ENCODE data around the gene HEY2. TPM values are rescaled to one million over a fixed set of nuclear protein-coding genes. Genes with fewer than 3 reads are reported as not detected.
A peak's percentile ranks its signal among the peaks of the same experiment; 100 is the strongest.

HEY2 gene
- total RNA-seq, 1 donor from 2014 or later, result 4.3 TPM

DNA sequence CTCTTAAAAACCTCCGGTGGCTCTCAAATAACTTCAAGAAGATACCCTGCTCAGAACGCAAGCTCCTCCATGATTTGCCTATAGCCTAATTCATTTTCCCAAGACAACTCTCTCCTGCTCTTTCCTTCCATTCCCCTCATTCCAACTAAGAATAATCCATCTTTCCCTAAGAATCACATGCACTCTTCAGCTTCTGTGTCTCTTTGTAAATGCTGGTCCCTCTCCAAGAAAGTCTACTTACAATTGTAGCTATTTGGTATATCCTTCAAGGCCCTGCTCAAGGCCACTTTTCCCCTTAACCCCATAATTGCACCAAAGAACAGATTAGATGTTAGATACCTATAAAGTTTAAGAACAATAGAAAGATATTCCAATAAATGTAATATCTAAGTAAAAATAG lies 7.4 kb upstream of the HEY2 start:
- no peak for DNase-seq (ENCODE audit: low spot score)
- ATAC-seq, result no peak
- intact Hi-C loops (cut with DNase I), result no loop called here

GRCh38 chr6:125742464-125743120 lies 6.8 kb upstream of the HEY2 start:
- intact Hi-C loops (cut with DNase I), result no loop called here
- DNase-seq (ENCODE audit: low spot score) (no peak), ATAC-seq (no peak)

DNA sequence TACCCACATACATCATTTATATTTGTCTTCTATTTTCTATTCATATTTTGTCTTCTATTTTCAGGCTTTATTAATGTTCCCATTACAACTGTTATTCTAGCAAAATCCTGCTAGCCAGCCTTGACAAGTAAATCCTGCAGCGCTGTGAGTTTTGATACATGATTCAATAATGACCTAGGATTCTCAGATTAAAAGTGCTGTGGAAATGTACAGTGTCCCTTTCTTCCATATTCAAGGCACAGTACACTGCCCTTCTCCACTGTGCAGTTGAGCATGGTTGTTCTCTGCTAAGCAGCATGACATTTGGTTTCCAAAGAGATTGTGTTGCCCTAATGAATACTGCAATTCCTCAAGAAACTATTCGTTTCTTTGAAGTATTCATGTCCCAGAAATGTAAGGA lies 5.8 kb upstream of the HEY2 start:
- intact Hi-C loops (cut with DNase I), result no loop called here
- ATAC-seq, result no peak

GRCh38 chr6:125745281-125746018 lies 4.0 kb upstream of the HEY2 start:
- intact Hi-C loops (cut with DNase I), result no loop called here
- ATAC-seq (no peak), DNase-seq (ENCODE audit: low spot score) (no peak)

More for the DNA sequence above, 5.8 kb upstream of the HEY2 start:
- no peak for DNase-seq (ENCODE audit: low spot score)

- intact Hi-C loops (cut with DNase I), result no loop called here
- DNase-seq (ENCODE audit: low spot score), result no peak
- no peak for ATAC-seq
Measured at GRCh38 chr6:125746019-125746414, 3.4 kb upstream of the HEY2 start.

DNA sequence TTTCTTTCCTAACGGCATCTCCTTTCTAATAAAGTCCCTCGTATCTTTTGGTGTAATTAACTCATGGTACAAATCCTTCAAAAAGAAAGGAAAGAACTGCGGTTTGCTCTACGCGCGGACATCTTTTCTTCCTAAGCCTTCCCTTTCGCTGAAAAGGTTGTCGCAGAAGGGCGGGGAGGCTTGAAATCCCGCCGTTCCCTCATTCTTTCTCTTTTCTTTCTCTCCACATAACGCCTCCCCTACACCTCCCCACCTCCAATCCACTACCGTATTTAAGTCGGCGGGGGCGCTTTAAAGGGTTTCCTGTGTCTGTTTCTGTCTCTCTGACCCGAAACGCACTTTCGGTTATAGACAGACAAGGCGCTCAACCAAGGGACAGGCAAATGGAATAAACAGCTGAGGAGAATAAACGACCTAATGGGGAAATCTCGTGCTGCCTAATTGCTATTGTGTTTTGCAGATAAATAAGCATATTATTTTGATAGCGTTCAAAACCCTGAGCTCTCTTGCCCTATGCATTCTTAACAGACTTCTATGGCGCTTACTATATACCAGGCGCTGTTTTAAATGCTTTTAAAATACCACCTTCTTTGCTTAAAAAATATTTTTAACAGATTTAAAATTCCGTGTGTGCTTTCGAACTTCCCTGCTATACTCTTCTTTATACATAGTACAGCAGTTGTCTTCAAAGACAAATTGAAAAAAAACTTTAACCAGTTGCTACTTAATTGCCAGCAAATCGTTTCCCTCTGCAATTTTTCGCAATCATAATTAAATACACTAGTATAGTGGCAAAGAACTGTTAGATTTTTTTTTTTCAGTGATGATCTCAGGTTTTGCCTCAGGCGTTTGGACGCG lies 2.5 kb upstream of the HEY2 start:
- intact Hi-C loops (cut with DNase I), result no loop called here
- DNase-seq (ENCODE audit: low spot score) (no peak), ATAC-seq (peak; percentile 16)

GRCh38 chr6:125747589-125748405 lies 1.6 kb upstream of the HEY2 start:
- peak; percentile 14 for ATAC-seq
- intact Hi-C loops (cut with DNase I), result no loop called here
- peak; percentile 67 for DNase-seq (ENCODE audit: low spot score)

GRCh38 chr6:125748406-125749172 lies 843 bp upstream of the HEY2 start:
- DNase-seq (ENCODE audit: low spot score) (no peak), ATAC-seq (peak; percentile 35)
- intact Hi-C loops (cut with DNase I), result no loop called here

DNA sequence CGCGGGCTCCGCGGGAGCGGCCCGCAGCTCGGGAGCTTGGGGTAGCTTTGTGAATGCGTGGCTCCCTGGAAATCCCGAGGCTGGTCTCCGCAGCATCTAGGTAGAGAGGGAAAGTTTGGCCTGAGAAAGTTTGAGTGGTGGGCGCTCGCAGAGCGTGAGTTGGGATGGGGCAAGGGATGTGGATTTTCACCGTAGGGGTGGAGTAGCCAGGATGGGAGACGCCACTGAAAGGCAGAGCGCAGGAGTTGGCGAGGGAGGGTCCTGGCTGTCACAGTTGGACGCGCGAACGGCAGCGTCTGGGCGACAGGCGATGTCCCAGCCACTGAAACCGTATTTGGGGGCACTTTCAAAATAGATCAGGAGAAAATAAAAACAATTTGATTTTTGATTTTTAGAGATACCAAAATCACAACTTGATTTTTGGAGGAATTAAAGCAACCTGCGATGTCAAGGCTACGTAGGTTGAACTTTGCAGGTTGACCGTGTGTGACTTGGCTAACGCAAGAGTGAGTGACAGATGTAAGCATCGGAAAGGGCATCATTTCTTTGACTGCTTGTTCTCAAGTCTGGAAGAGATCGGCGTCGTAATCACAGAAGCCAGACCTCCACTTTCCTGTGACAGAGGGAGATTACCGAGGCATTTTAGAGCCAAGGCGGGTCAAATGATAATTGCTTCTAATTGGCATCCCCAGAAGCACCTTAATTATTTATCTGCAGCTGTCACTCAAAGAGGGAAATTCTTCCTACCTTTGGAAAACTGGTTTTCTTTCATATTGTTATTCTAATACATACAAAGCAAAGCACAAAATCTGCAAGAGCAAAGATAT lies 646 bp downstream of the HEY2 start:
- intact Hi-C loops (cut with DNase I), result no loop called here
- DNase-seq (ENCODE audit: low spot score) (no peak), ATAC-seq (no peak)

DNA sequence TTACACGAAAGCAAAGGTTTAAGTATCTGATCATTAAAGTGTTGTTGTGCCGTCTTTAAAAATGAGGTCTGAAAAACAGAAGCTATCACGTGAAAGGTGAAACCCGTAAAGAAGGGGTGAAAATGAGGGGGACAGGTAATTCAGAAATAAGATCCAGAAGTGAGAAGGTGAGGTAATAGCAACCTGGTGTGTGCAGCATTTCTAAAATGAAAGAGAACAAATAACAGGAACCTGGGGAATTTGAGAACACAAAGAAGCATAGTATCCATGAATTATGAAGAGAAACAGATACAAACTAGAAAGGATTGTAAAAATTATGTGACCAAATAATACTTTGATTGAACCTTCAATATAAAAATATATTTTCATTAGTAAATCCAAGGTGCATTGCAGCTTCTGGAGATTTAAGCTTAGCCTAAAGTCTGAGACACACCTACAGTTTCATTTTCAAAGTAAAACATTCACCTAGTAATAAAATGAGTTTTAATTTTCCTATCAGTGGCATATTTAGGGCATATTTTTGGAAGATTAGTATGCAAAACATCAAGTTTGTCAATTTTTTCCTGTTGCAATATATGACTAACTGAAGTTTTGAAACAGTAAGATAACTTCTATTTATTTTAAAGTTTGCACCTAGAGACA lies 1.4 kb downstream of the HEY2 start:
- DNase-seq (ENCODE audit: low spot score) (no peak), ATAC-seq (no peak)
- intact Hi-C loops (cut with DNase I), result no loop called here

DNA sequence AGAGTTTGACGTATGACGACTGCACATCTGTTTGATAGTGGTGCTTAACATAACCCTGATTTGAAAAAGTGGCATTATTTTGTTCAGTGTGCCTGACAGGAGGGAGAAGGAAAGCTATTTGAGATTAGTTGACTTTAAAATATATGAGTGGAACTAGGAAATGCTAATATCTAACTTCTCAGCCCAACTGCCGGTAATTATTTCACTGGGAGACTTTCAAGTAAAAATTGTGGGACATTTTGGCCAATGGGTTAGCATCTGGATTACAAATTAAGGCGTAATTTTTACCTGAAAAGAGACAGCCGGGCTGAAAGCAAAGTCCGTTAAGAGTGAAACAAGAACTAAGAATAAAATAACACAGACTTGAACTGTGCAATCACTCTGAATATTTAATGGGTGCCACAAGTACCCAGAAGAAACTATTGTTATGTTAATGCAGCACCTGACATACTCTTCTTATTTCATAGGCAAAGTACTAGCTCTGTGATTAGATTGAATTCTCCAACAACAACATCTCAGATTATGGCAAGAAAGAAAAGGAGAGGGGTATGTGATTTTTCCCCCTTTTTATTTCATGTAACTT lies 2.0 kb downstream of the HEY2 start:
- intact Hi-C loops (cut with DNase I), result no loop called here
- DNase-seq (ENCODE audit: low spot score) (no peak), ATAC-seq (no peak)

DNA sequence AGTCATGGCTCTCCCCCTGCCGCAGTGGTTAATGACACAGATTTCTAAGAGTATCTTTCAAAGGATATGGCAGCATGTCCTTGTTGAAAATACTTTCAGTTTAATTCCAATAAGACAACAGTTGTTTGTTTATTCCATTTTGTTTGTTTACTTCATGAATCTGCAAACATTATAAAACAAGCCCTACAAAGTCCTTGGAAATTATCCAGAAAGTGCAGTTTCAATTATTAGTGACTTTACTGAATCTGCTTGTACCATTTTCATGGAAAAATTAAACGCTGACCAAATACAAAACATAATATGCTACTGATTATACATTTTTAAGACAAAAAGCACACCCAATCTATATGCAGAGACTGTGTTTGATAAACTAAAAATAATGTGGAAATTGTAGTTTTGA lies 3.3 kb downstream of the HEY2 start:
- intact Hi-C loops (cut with DNase I), result loop anchor here (2.0 kb wide), 1 partner anchor 438 kb away; no protein-coding TSS in a partner anchor
- ATAC-seq, result no peak

DNA sequence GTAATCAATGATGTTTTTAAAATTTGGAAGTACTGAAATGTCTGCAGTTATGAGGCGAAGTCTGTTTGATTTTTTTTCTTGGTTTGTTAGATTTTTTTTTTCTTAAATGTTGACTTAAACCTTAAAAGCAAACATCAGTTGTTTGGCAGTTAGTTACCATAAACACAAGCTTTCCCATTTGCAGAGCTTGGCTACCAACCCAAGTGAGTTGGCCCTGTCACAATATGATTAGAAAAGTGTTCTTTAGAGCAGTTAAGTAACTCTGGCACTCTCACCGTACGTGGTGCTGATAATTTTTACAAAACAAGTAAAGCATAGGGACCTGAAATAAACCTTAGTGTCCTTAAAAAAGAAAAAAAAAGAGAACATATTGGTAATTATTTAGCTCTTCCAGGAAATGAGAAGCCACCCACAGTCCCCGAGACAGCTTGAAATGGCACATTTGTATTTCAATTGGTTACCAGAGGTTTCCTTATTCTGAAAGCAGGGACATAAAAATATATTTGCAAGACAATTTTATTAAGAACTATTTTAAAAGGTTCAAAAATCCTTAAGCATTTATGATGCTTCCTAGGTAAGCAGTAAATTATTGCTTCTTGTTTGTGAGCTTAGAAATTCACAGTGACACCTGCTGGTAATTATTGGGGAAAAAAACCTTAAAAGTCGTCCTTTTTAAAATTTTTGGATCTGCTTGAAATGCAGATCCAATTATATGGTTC lies 3.9 kb downstream of the HEY2 start:
- DNase-seq (ENCODE audit: low spot score) (no peak), ATAC-seq (no peak)
- intact Hi-C loops (cut with DNase I), result loop anchor here (2.0 kb wide), 1 partner anchor 439 kb away; no protein-coding TSS in a partner anchor

More for the DNA sequence above, 3.3 kb downstream of the HEY2 start:
- no peak for DNase-seq (ENCODE audit: low spot score)

GRCh38 chr6:125753937-125754259 lies 4.5 kb downstream of the HEY2 start:
- ATAC-seq, result no peak
- DNase-seq (ENCODE audit: low spot score), result no peak
- intact Hi-C loops (cut with DNase I), result loop anchor here (2.0 kb wide), 1 partner anchor 439 kb away; no protein-coding TSS in a partner anchor

GRCh38 chr6:125754566-125754965 lies 5.1 kb downstream of the HEY2 start:
- no peak for ATAC-seq
- DNase-seq (ENCODE audit: low spot score), result no peak
- intact Hi-C loops (cut with DNase I), result no loop called here

Measured in sciatic nerve (tissue), 2 donors.